ENCODE data around the gene ANOS1. TPM values are rescaled to one million over a fixed set of nuclear protein-coding genes. Genes with fewer than 3 reads are reported as not detected.
A peak's percentile ranks its signal among the peaks of the same experiment; 100 is the strongest.

Gene ANOS1
- total RNA-seq, 1 experiment from 2014 or later: 54.9 TPM

- no peak overlapping the region for H3K9ac ChIP-seq (ENCODE audit: extremely low read depth, insufficient read length, low read length)
- H3K27me3 ChIP-seq (ENCODE audit: insufficient read depth, low read length): no peaks in the 10 kb centered on the region
- no peak overlapping the region for H2BK12ac ChIP-seq (ENCODE audit: insufficient read length, low read depth, low read length)
- TF ChIP-seq CTCF (conservative IDR thresholded peaks at IDR 0.05): no peak
- WGBS (ENCODE audit: extremely low coverage, insufficient read length, low lambda C conversion rate): no CpG with 5 or more reads among the region's 5 CpGs
- no peak overlapping the region for H3K23ac ChIP-seq (ENCODE audit: insufficient read length, low read depth, low read length)
- H3K23me2 ChIP-seq (ENCODE audit: insufficient read length, low read depth, low read length, poor library complexity, severe bottlenecking): no peaks in the 10 kb centered on the region
- Mint-ChIP-seq H3K9me3 (no peaks in the 10 kb centered on the region), H3K4me1 (peaks cover 44 to 54% of the 10 kb centered on the region in 2 experiments), H3K27me3 (ENCODE audit: low read depth) (no peaks in the 10 kb centered on the region), H3K4me3 (no peak overlapping the region), H3K27ac (peak overlapping the region in 1 of 3 experiments; percentile 67; a peak in 1 of 7 replicates), H3K36me3 (ENCODE audit: insufficient read depth in 1 of 3, low read depth in 3 of 3) (peaks cover 2 to 32% (median 15%) of the 10 kb centered on the region in 3 experiments)
- H3K4me2 ChIP-seq (ENCODE audit: insufficient read depth, insufficient read length, low read length): no peak overlapping the region
- no peak overlapping the region for H3K56ac ChIP-seq (ENCODE audit: insufficient read length, low read depth, low read length)
- H4K8ac ChIP-seq (replicated peaks; ENCODE audit: insufficient read length, low read depth, low read length): no peak overlapping the region
- H3K14ac ChIP-seq (ENCODE audit: insufficient read depth, low read length): no peak overlapping the region
- H2BK5ac ChIP-seq (ENCODE audit: insufficient read length, low read length): no peak overlapping the region
- no peak overlapping the region for H2BK20ac ChIP-seq (ENCODE audit: low read depth, low read length, poor library complexity, severe bottlenecking)
- peaks cover 19% of the 10 kb centered on the region for H3K4me1 ChIP-seq (ENCODE audit: insufficient read depth, low read length)
- no peak overlapping the region for H4K5ac ChIP-seq (ENCODE audit: insufficient read length, low read depth, low read length)
- H4K20me1 ChIP-seq (ENCODE audit: control insufficient read depth, insufficient read depth, insufficient read length): no peaks in the 10 kb centered on the region
- H4K91ac ChIP-seq (ENCODE audit: insufficient read length, low read depth, low read length): no peak overlapping the region
- no peaks in the 10 kb centered on the region for H3K9me3 ChIP-seq (ENCODE audit: control insufficient read depth, low read depth, low read length)
- H3K79me2 ChIP-seq (ENCODE audit: insufficient read depth, low read length): peaks cover 9% of the 10 kb centered on the region; the same call in 1 of the 2 replicates
- no peak overlapping the region for H2BK120ac ChIP-seq (ENCODE audit: low read depth, low read length, poor library complexity, severe bottlenecking)
- no peak overlapping the region for H2BK15ac ChIP-seq (ENCODE audit: low read depth, low read length)
- no peak overlapping the region for H2AK5ac ChIP-seq (ENCODE audit: insufficient read length, low read length)
- no peak overlapping the region for H3K4ac ChIP-seq (ENCODE audit: low read depth, low read length)
- H3K27ac ChIP-seq (ENCODE audit: insufficient read length, low read depth, low read length): no peak overlapping the region
- H3T11ph ChIP-seq (ENCODE audit: low read length): no peak overlapping the region
- no peak overlapping the region for H2AFZ ChIP-seq (ENCODE audit: low read length)
- no peak for DNase-seq
- H3K79me1 ChIP-seq (ENCODE audit: insufficient read depth, low read depth, low read length, poor library complexity, severe bottlenecking): peaks cover 4% of the 10 kb centered on the region
- H3K18ac ChIP-seq (ENCODE audit: insufficient read length, low read depth, low read length): no peak overlapping the region
Observed at GRCh38 chrX:8635812-8636211, 96.1 kb downstream of the ANOS1 start.
